MM.1S (cell line): ENCODE data around the gene PROKR1.

Source experiments
- EZH2 ChIP-seq: fragments of 300-600 bp; sonication (generic); optimal IDR thresholded peaks from 2 replicates; pipeline ENCODE3; 2017; ENCODE audit warnings: low read depth, mild to moderate bottlenecking, antibody characterized with exemption, low read length, mixed read lengths
- EZH2phosphoT487 ChIP-seq: fragments of 300-600 bp; sonication (generic); IDR thresholded peaks from 2 replicates; pipeline ENCODE4 v1.6.1; 2018; ENCODE audit warnings: antibody characterized with exemption, low read length
- TF ChIP-seq, protein P1 (sequence below): fragments of 300-600 bp; sonication (generic); IDR thresholded peaks from 2 replicates; pipeline ENCODE4 v1.5.1; 2016; ENCODE audit warnings: antibody characterized with exemption, low read length, mixed read lengths

DNA sequence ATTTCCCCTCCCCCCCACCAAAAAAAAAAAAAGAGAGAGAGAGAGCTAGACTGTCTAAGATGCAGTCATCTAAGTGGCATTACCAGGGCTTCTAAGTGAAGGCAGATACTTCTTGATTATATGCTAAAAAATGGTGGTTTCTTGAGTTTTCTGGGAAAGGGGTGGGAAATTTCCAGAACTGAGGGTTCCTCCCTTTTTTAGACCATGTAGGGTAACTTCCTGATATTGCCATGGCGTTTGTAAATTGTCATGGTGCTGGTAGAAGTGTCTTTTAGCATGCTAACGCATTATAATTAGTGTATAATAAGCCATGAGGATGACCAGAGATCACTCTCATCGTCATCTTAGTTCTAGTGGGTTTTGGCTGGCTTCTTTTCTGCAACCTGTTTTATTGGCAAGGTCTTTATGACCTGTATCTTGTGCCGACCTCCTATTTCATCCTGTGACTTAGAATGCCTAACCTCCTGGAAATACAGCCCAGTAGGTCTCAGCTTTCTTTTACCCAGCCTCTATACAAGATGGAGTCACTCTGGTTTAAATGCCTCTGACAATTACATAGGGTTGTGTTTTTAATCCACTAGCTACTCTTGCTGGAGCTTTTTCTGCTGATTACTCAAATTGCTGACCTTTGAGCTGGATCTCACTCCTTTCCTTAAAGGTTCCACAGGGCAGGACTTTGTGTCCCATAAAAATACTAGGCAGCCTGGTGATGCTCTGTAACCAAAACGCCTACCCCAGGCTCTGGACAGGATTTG, 30.4 kb upstream of the PROKR1 start:
- TF ChIP-seq, protein P1, sequence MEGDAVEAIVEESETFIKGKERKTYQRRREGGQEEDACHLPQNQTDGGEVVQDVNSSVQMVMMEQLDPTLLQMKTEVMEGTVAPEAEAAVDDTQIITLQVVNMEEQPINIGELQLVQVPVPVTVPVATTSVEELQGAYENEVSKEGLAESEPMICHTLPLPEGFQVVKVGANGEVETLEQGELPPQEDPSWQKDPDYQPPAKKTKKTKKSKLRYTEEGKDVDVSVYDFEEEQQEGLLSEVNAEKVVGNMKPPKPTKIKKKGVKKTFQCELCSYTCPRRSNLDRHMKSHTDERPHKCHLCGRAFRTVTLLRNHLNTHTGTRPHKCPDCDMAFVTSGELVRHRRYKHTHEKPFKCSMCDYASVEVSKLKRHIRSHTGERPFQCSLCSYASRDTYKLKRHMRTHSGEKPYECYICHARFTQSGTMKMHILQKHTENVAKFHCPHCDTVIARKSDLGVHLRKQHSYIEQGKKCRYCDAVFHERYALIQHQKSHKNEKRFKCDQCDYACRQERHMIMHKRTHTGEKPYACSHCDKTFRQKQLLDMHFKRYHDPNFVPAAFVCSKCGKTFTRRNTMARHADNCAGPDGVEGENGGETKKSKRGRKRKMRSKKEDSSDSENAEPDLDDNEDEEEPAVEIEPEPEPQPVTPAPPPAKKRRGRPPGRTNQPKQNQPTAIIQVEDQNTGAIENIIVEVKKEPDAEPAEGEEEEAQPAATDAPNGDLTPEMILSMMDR, result no peak
- TF ChIP-seq EZH2phosphoT487 (no peak), EZH2 (no peak)
